OCI-LY1 (cell line): ENCODE results near the gene FKBP4.

Experiments used
- H2AFZ ChIP-seq: fragments of 200-600 bp; sonication (generic), shearing (Covaris generic); 2 replicates; pipeline ENCODE4 v1.6.0; 2014; ENCODE audit warnings: antibody characterized with exemption, mild to moderate bottlenecking, low read length
- H3F3A ChIP-seq: fragments of 200-600 bp; sonication (generic), shearing (Covaris generic); 2 replicates; pipeline ENCODE4 v1.6.0; 2014; ENCODE audit warnings: mild to moderate bottlenecking, antibody characterized with exemption, low read length, moderate library complexity; ENCODE audit not compliant: insufficient read depth
- H3K27ac ChIP-seq: fragments of 200-600 bp; sonication (generic); 2 replicates; pipeline ENCODE4 v1.5.1; 2014; ENCODE audit warnings: low read length, mixed run types, mild to moderate bottlenecking, low read depth; ENCODE audit not compliant: poor library complexity, severe bottlenecking
- H3K27me3 ChIP-seq: fragments of 200-600 bp; sonication (generic); 2 replicates; pipeline ENCODE4 v1.6.0; 2014; ENCODE audit warnings: antibody characterized with exemption, mild to moderate bottlenecking, low read length, moderate library complexity; ENCODE audit not compliant: insufficient read depth
- H3K36me3 ChIP-seq: fragments of 200-600 bp; sonication (generic); 2 replicates; pipeline ENCODE4 v1.6.1; 2014; ENCODE audit warnings: mild to moderate bottlenecking, antibody characterized with exemption, low read length, moderate library complexity, mixed read lengths; ENCODE audit not compliant: insufficient read depth
- H3K4me1 ChIP-seq: fragments of 200-600 bp; sonication (generic); 2 replicates; pipeline ENCODE4 v1.5.1; 2014; ENCODE audit warnings: mild to moderate bottlenecking, low read length, moderate library complexity; ENCODE audit not compliant: insufficient read depth, severe bottlenecking
- H3K4me2 ChIP-seq: fragments of 200-600 bp; sonication (generic), shearing (Covaris generic); 2 replicates; pipeline ENCODE4 v1.6.1; 2014; ENCODE audit warnings: low read length
- H3K4me3 ChIP-seq: fragments of 200-600 bp; sonication (generic); 2 replicates; pipeline ENCODE4 v1.5.1; 2014; ENCODE audit warnings: low read length, low read depth, mild to moderate bottlenecking, mixed read lengths; ENCODE audit not compliant: poor library complexity, severe bottlenecking
- H3K79me2 ChIP-seq: fragments of 200-600 bp; shearing (Covaris generic); 2 replicates; pipeline ENCODE4 v1.6.1; 2016; ENCODE audit warnings: mixed run types, low read length, mixed read lengths; ENCODE audit not compliant: insufficient read depth
- H3K9ac ChIP-seq: fragments of 200-600 bp; sonication (generic), shearing (Covaris generic); 2 replicates; pipeline ENCODE4 v1.6.1; 2014; ENCODE audit warnings: mild to moderate bottlenecking, low read length, mixed read lengths
- H3K9me2 ChIP-seq: fragments of 200-600 bp; sonication (generic), shearing (Covaris generic); 2 replicates; pipeline ENCODE4 v1.6.1; 2014; ENCODE audit warnings: low read depth, mild to moderate bottlenecking, low read length, mixed read lengths
- H3K9me3 ChIP-seq: fragments of 200-600 bp; shearing (Covaris generic); 2 replicates; pipeline ENCODE4 v1.6.1; 2014; ENCODE audit warnings: low read length, mixed read lengths
- H4K20me1 ChIP-seq: fragments of 200-600 bp; sonication (generic), shearing (Covaris generic); 2 replicates; pipeline ENCODE4 v1.6.0; 2016; ENCODE audit warnings: mild to moderate bottlenecking, low read length; ENCODE audit not compliant: insufficient read depth
- EZH2 ChIP-seq: fragments of 200-600 bp; sonication (generic), shearing (Covaris generic); IDR thresholded peaks from 2 replicates; pipeline ENCODE4 v1.8.0; 2017; ENCODE audit warnings: borderline replicate concordance, mixed run types, mild to moderate bottlenecking, antibody characterized with exemption, low read length, moderate library complexity, mixed read lengths
- TF ChIP-seq, protein P1 (sequence below): fragments of 200-600 bp; sonication (generic), shearing (Covaris generic); IDR thresholded peaks from 2 replicates; pipeline ENCODE4 v1.5.1; 2017; ENCODE audit warnings: mild to moderate bottlenecking, antibody characterized with exemption, low read length, moderate library complexity, mixed read lengths

Gene FKBP4

DNA sequence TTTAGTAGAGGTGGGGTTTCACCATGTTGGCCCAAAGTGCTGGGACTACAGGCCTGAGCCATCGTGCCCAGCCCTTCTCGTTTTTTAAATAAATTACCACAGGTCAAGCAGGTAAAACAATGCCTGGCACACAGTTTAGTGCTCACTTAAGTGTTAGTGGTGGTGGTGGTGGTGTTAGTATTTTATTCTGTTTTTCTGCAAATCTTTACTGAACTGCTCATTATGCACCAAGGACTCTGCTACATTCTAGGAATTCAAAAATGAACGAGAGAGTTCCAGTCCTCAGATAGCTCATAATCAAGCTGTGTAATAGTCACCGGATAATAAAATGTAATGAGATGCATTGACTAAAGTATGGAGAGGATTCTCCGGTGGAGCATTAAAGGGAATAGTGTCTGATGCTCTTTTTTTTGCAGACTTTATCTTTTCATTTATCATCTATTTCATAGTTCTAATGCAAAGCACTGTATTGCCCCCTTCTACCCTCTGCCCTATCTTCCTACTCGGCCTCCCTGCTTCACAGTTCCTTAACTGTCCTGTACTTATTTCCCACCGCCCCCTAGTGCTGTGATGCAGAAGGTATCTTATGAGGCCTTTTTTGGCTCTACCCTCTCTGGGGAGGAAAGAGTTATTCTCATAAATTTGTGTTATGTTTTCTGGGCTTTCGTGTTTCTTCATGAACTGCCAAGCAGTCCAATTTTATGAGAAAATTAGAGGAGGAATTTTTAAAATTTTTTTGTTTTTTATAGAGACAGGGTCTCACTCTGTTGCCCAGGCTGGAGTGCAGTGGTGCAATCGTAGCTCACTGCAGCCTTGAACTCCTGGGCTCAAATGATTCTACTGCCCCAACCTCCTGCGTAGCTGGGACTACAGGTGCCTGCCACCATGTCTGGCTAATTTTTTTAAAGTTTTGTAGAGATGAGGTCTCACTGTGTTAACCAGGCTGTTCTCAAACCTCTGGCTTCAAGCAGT is 18.7 kb downstream of the FKBP4 start:
- H2AFZ ChIP-seq: no peak overlapping the region
- TF ChIP-seq, protein P1, sequence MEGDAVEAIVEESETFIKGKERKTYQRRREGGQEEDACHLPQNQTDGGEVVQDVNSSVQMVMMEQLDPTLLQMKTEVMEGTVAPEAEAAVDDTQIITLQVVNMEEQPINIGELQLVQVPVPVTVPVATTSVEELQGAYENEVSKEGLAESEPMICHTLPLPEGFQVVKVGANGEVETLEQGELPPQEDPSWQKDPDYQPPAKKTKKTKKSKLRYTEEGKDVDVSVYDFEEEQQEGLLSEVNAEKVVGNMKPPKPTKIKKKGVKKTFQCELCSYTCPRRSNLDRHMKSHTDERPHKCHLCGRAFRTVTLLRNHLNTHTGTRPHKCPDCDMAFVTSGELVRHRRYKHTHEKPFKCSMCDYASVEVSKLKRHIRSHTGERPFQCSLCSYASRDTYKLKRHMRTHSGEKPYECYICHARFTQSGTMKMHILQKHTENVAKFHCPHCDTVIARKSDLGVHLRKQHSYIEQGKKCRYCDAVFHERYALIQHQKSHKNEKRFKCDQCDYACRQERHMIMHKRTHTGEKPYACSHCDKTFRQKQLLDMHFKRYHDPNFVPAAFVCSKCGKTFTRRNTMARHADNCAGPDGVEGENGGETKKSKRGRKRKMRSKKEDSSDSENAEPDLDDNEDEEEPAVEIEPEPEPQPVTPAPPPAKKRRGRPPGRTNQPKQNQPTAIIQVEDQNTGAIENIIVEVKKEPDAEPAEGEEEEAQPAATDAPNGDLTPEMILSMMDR: peak; percentile 80
- TF ChIP-seq EZH2: no peak
- no peaks in the 10 kb centered on the region for H3F3A ChIP-seq
- peaks cover 24% of the 10 kb centered on the region for H3K4me1 ChIP-seq
- H3K36me3 ChIP-seq: peaks cover 25% of the 10 kb centered on the region
- H3K79me2 ChIP-seq: peaks cover 13% of the 10 kb centered on the region; the same call in 1 of the 2 replicates
- peak overlapping the region; percentile 97 for H3K4me2 ChIP-seq
- no peaks in the 10 kb centered on the region for H4K20me1 ChIP-seq
- peak overlapping the region; percentile 82 for H3K9ac ChIP-seq
- H3K27me3 ChIP-seq: no peaks in the 10 kb centered on the region
- H3K9me2 ChIP-seq: no peaks in the 10 kb centered on the region
- H3K4me3 ChIP-seq: peak overlapping the region; percentile 75
- no peaks in the 10 kb centered on the region for H3K9me3 ChIP-seq
- peak overlapping the region; percentile 82 for H3K27ac ChIP-seq

DNA sequence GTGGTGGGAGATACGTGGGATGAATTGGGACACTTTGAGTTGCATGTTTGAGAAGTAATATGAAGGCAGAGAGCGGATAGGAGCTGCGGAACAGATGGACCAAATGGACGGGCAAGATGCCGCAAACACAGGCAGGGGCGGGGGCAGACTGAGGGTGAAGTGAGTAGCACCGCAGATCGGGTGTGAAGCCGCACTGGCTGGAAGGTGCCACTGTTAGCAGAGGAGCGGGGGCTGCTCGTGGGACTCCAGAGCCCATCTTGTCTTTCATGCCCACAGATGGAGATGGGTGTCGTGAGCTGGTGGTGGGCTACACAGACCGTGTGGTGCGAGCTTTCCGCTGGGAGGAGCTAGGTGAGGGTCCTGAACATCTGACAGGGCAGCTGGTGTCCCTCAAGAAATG is 25.0 kb downstream of the FKBP4 start:
- H3K27ac ChIP-seq: no peak overlapping the region
- H3K9ac ChIP-seq: no peak overlapping the region
- H3K79me2 ChIP-seq: no peaks in the 10 kb centered on the region; the same call in 1 of the 2 replicates
- H3K36me3 ChIP-seq: peaks cover 81% of the 10 kb centered on the region
- H3F3A ChIP-seq: no peaks in the 10 kb centered on the region
- TF ChIP-seq, protein P1: no peak
- no peak for TF ChIP-seq EZH2
- no peaks in the 10 kb centered on the region for H3K4me1 ChIP-seq
- H3K9me2 ChIP-seq: no peaks in the 10 kb centered on the region
- no peak overlapping the region for H3K4me2 ChIP-seq
- H3K27me3 ChIP-seq: no peaks in the 10 kb centered on the region
- H4K20me1 ChIP-seq: no peaks in the 10 kb centered on the region
- H3K9me3 ChIP-seq: no peaks in the 10 kb centered on the region
- no peak overlapping the region for H2AFZ ChIP-seq
- H3K4me3 ChIP-seq: no peak overlapping the region

DNA sequence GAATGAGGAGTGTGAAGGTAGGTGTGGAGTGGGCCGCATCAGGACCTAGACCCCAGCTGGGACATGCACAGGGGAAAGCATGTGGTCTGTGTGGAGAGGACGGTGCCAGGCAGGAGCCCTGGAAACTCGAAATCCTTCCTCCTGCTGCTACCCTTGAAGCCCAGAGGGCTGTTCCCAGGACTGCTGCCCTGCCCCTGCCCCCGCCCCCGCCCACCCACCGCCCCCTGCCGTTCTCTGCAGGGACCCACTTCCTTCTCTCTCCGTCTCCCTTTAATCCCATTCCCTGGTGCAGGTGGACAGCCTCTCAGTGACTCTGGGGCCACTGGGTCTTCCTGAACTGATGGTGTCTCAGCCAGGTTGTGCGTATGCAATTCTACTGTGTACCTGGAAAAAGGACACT is 25.7 kb downstream of the FKBP4 start:
- Histone ChIP-seq H4K20me1 (no peaks in the 10 kb centered on the region), H3F3A (no peaks in the 10 kb centered on the region), H3K4me1 (no peaks in the 10 kb centered on the region), H3K79me2 (no peaks in the 10 kb centered on the region), H2AFZ (no peak overlapping the region), H3K27me3 (no peaks in the 10 kb centered on the region), H3K27ac (no peak overlapping the region), H3K9ac (no peak overlapping the region), H3K4me2 (no peak overlapping the region), H3K4me3 (no peak overlapping the region), H3K9me2 (no peaks in the 10 kb centered on the region), H3K9me3 (no peaks in the 10 kb centered on the region), H3K36me3 (peaks cover 83% of the 10 kb centered on the region)
- TF ChIP-seq EZH2: no peak
- TF ChIP-seq, protein P1: no peak
